Body of pancreas (tissue), 4 donors: Measurements from ENCODE around the gene JADE1. TPM values are rescaled to one million over a fixed set of nuclear protein-coding genes. Genes with fewer than 3 reads are reported as not detected.

Source experiments
- ATAC-seq: fragments of 150-250 bp; one replicate; pipeline ENCODE4 v1.9.1; 2016
- DNase-seq, 4 donors: peaks; one replicate each; pipeline ENCODE4 v3.0.0-alpha.2; 2019
- H3K27ac ChIP-seq, 4 donors: fragments of 200-600 bp; sonication (generic); 1 replicate in 3 of 4; 2 replicates in 1 of 4; pipeline versions ENCODE4 v1.5.1 to v1.6.1; 2016 to 2019; ENCODE audit warnings: mild to moderate bottlenecking in 1 of 4, mixed read lengths in 1 of 4, moderate library complexity in 1 of 4
- H3K27me3 ChIP-seq, 2 donors: fragments of 200-600 bp; sonication (generic); one replicate each; pipeline ENCODE4 v1.6.0; 2016; ENCODE audit warnings: mild to moderate bottlenecking in 1 of 2
- H3K36me3 ChIP-seq, 2 donors: fragments of 200-600 bp; sonication (generic); replicated peaks in 1 of 2; 2 replicates each; pipeline ENCODE4 v1.5.1; 2016; ENCODE audit warnings: low read depth in 2 of 2; ENCODE audit not compliant: insufficient read depth in 1 of 2
- H3K4me1 ChIP-seq: fragments of 200-600 bp; sonication (generic); one replicate; pipeline ENCODE4 v1.6.0; 2016
- H3K4me3 ChIP-seq, 2 donors: fragments of 200-600 bp; sonication (generic); 1 replicate in 1 of 2; 2 replicates in 1 of 2; pipeline ENCODE4 v1.5.1; 2016 to 2019
- H3K9me3 ChIP-seq, 3 donors: fragments of 200-600 bp; sonication (generic); 1 replicate in 2 of 3; 2 replicates in 1 of 3; pipeline ENCODE4 v1.5.1; 2016
- CTCF ChIP-seq, 7 experiments: fragments of 450-650 bp in 4 of 7; fragments of 200-600 bp in 3 of 7; sonication (generic) in 3 of 7; IDR thresholded peaks; one replicate each; pipeline ENCODE4 v1.5.1; 2016 to 2019; ENCODE audit warnings: antibody characterized with exemption in 7 of 7
- POLR2A ChIP-seq, 3 donors: fragments of 450-650 bp; IDR thresholded peaks; one replicate each; pipeline ENCODE4 v1.6.1; 2016; ENCODE audit warnings: antibody characterized with exemption in 3 of 3, mild to moderate bottlenecking in 2 of 3
- WGBS, 2 donors: methylation state at CpG; one replicate each; pipeline ENCODE4 v1.1.5; 2017; 5-methylcytosine and 5-hydroxymethylcytosine counted together
- intact Hi-C: fragments of 100-400 bp; cut with DNase I; formaldehyde crosslinking; loops from one replicate; pipeline ENCODE4 v1.15.1; 2023
- total RNA-seq, 2 donors: library from RNA; depleted of rRNA; stranded (reverse); fragments of >200 nt; gene quantifications; one replicate each; pipeline ENCODE4 v1.1.0, GENCODE V29; 2016

The JADE1 gene
- total RNA-seq, 2 donors from 2014 or later: 44.4 to 50.4 TPM

- intact Hi-C loops: no loop called here
- WGBS, 2 donors: 93 to 95% methylated on average over 5 of the region's 5 CpGs
- H3K9me3 ChIP-seq: no peaks in the 10 kb centered on the region
- H3K4me3 ChIP-seq: no peak overlapping the region
- no peak for ATAC-seq
- peak overlapping the region in 1 of 4 donors; percentile 9 for H3K27ac ChIP-seq
- H3K27me3 ChIP-seq: no peaks in the 10 kb centered on the region
- H3K36me3 ChIP-seq: no peaks in the 10 kb centered on the region
- H3K4me1 ChIP-seq: peaks cover 65% of the 10 kb centered on the region
- no peak for DNase-seq
- no peak for TF ChIP-seq POLR2A (IDR thresholded peaks at IDR 0.05)
- no peak for TF ChIP-seq CTCF (IDR thresholded peaks at IDR 0.05)
Observed at GRCh38 chr4:128813965-128814364, 4.5 kb downstream of the JADE1 start.

GRCh38 chr4:128818442-128818841 lies 8.9 kb downstream of the JADE1 start:
- H3K27ac ChIP-seq: no peak overlapping the region
- 90 to 95% methylated on average over 4 of the region's 4 CpGs for WGBS, 2 donors
- H3K27me3 ChIP-seq: no peaks in the 10 kb centered on the region
- no peak overlapping the region for H3K4me3 ChIP-seq
- ATAC-seq (no peak), DNase-seq (no peak)
- H3K9me3 ChIP-seq: no peaks in the 10 kb centered on the region
- intact Hi-C loops: no loop called here
- H3K36me3 ChIP-seq: no peaks in the 10 kb centered on the region
- peaks cover 95% of the 10 kb centered on the region for H3K4me1 ChIP-seq
- TF ChIP-seq POLR2A (IDR thresholded peaks at IDR 0.05): no peak
- TF ChIP-seq CTCF (IDR thresholded peaks at IDR 0.05): no peak

GRCh38 chr4:128819082-128819742 lies 9.7 kb downstream of the JADE1 start:
- DNase-seq: no peak
- no peak overlapping the region for H3K27ac ChIP-seq
- peaks cover 91% of the 10 kb centered on the region for H3K4me1 ChIP-seq
- intact Hi-C loops: no loop called here
- H3K9me3 ChIP-seq: no peaks in the 10 kb centered on the region
- H3K4me3 ChIP-seq: no peak overlapping the region
- no peaks in the 10 kb centered on the region for H3K27me3 ChIP-seq
- TF ChIP-seq CTCF (IDR thresholded peaks at IDR 0.05): no peak
- no peak for TF ChIP-seq POLR2A (IDR thresholded peaks at IDR 0.05)
- 67 to 73% methylated on average over 6 of the region's 6 CpGs for WGBS, 2 donors
- H3K36me3 ChIP-seq: no peaks in the 10 kb centered on the region
- ATAC-seq: no peak

GRCh38 chr4:128820671-128821070 lies 11.2 kb downstream of the JADE1 start:
- TF ChIP-seq POLR2A (IDR thresholded peaks at IDR 0.05): no peak
- TF ChIP-seq CTCF (IDR thresholded peaks at IDR 0.05): no peak
- H3K4me3 ChIP-seq: no peak overlapping the region
- H3K27me3 ChIP-seq: no peaks in the 10 kb centered on the region
- DNase-seq: no peak
- H3K9me3 ChIP-seq: no peaks in the 10 kb centered on the region
- H3K27ac ChIP-seq: no peak overlapping the region
- no peaks in the 10 kb centered on the region for H3K36me3 ChIP-seq
- WGBS, 2 donors: 54 to 56% methylated on average over 3 of the region's 3 CpGs
- H3K4me1 ChIP-seq: peaks cover 88% of the 10 kb centered on the region
- no peak for ATAC-seq
- intact Hi-C loops: loop anchor here (10.0 kb wide), 1 partner anchor 54 kb away; no protein-coding TSS in a partner anchor

GRCh38 chr4:128821151-128821550 lies 11.7 kb downstream of the JADE1 start:
- 57 to 68% methylated on average over 2 of the region's 2 CpGs for WGBS, 2 donors
- DNase-seq (no peak), ATAC-seq (no peak)
- no peak for TF ChIP-seq CTCF (IDR thresholded peaks at IDR 0.05)
- TF ChIP-seq POLR2A (IDR thresholded peaks at IDR 0.05): no peak
- no peak overlapping the region for H3K27ac ChIP-seq
- no peaks in the 10 kb centered on the region for H3K9me3 ChIP-seq
- H3K36me3 ChIP-seq: no peaks in the 10 kb centered on the region
- H3K4me1 ChIP-seq: peaks cover 88% of the 10 kb centered on the region
- intact Hi-C loops: loop anchor here (10.0 kb wide), 1 partner anchor 54 kb away; no protein-coding TSS in a partner anchor
- no peak overlapping the region for H3K4me3 ChIP-seq
- no peaks in the 10 kb centered on the region for H3K27me3 ChIP-seq
